B cell (primary cell): Measurements from ENCODE around the gene RPL37A.

Experiments used
- EZH2 ChIP-seq: IDR thresholded peaks from 2 replicates; pipeline ENCODE4 v1.6.1; 2012; ENCODE audit warnings: borderline replicate concordance, low read depth, mild to moderate bottlenecking, moderate library complexity, low read length; ENCODE audit not compliant: insufficient read depth, poor library complexity, severe bottlenecking
- TF ChIP-seq, protein P1 (sequence below): fragments of 200-600 bp; IDR thresholded peaks from one replicate; pipeline ENCODE4 v1.8.0; 2022; ENCODE audit warnings: antibody characterized with exemption, mild to moderate bottlenecking

DNA sequence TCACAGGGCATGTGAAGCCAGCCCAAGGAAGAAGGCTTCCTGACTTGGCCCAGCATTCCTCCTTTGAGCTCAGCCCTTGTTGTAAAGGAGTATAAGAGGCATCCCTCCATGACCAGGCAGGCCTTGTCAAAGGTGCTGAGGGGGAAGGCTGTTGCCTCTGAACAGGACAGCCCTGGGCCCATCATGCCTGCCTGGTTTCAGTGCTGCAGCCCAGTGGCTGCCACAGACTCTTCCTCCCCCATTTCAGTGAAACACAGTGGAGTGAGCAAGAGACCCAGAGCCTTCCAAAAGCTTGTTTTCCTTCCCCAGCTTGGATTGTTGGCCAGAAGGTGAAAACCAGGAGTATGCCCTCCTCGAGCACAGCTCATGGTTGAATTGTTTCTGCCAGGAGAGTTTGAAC, 19.9 kb upstream of the RPL37A start:
- TF ChIP-seq, protein P1, sequence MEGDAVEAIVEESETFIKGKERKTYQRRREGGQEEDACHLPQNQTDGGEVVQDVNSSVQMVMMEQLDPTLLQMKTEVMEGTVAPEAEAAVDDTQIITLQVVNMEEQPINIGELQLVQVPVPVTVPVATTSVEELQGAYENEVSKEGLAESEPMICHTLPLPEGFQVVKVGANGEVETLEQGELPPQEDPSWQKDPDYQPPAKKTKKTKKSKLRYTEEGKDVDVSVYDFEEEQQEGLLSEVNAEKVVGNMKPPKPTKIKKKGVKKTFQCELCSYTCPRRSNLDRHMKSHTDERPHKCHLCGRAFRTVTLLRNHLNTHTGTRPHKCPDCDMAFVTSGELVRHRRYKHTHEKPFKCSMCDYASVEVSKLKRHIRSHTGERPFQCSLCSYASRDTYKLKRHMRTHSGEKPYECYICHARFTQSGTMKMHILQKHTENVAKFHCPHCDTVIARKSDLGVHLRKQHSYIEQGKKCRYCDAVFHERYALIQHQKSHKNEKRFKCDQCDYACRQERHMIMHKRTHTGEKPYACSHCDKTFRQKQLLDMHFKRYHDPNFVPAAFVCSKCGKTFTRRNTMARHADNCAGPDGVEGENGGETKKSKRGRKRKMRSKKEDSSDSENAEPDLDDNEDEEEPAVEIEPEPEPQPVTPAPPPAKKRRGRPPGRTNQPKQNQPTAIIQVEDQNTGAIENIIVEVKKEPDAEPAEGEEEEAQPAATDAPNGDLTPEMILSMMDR = no peak
- TF ChIP-seq EZH2 = no peak
